AG09319 (cell line): ENCODE data around the gene RNF151.
A peak's percentile ranks its signal among the peaks of the same experiment; 100 is the strongest.

Experiments used
- DNase-seq: peaks from one replicate; pipeline ENCODE4 v3.0.0-alpha.2; 2010; ENCODE audit warnings: low read depth; ENCODE audit errors: extremely low read depth
- TF ChIP-seq, protein P1 (sequence below): IDR thresholded peaks from 2 replicates; pipeline ENCODE4 v1.5.1; 2011; ENCODE audit warnings: low read depth, mild to moderate bottlenecking, inconsistent platforms, low read length, moderate library complexity

Gene RNF151

DNA sequence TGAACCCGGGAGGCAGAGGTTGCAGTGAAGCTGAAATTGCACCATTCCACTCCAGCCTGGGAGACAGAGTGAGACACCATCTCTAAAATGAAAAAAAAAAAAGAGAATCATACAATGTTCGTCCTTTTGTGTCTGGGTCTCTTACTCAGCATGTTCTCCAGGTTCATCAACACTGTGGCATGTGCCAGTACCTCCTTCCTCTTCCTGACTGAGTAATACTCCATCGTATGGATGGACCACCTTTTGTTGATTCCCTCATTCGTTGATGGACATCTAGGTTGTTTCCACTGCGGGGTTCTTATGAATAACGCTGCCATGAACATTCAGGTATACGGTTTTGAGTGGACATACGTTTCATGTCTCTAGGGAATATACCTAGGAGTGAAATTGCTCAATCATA lies 44.3 kb upstream of the RNF151 start:
- TF ChIP-seq, protein P1, sequence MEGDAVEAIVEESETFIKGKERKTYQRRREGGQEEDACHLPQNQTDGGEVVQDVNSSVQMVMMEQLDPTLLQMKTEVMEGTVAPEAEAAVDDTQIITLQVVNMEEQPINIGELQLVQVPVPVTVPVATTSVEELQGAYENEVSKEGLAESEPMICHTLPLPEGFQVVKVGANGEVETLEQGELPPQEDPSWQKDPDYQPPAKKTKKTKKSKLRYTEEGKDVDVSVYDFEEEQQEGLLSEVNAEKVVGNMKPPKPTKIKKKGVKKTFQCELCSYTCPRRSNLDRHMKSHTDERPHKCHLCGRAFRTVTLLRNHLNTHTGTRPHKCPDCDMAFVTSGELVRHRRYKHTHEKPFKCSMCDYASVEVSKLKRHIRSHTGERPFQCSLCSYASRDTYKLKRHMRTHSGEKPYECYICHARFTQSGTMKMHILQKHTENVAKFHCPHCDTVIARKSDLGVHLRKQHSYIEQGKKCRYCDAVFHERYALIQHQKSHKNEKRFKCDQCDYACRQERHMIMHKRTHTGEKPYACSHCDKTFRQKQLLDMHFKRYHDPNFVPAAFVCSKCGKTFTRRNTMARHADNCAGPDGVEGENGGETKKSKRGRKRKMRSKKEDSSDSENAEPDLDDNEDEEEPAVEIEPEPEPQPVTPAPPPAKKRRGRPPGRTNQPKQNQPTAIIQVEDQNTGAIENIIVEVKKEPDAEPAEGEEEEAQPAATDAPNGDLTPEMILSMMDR, result no peak

DNA sequence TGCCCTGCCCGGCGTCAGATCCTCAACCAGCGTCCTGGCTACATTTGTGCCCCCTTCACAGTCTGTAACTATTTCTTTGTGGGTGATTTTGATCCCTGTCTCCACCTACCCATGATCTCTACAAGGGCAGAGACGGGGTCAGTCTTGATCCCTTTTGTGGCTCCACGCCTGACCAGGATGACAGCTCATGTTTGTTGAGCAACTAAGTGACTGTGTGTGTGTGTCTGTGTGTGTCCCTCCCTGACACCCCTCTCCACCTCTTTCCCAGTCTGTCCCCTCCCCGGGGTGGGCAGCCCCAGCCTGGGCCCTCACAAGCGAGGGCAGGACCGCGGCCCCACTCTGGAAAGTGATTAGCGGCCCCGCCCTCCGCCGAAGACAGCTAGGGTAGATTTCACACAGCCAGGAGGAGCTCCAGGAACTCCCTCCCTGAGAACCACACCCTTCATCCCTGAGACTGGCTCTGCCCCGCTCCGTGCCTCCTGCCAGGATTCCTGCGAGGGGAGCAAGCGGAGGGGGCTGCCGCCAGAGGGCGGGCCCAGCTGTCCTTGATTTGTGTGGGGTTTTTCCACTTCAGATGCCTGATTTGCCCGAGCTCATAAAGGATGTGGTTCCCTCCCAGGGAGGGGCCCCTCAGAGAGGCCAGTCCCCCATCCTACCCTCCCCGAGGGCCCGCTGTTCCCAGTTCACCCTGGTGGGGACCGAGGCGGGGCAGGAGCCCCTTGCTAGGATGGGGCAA lies 43.2 kb upstream of the RNF151 start:
- TF ChIP-seq, protein P1, result peak; percentile 18
- peak; percentile 43 for DNase-seq

More for the DNA sequence above, 44.3 kb upstream of the RNF151 start:
- no peak for DNase-seq

DNA sequence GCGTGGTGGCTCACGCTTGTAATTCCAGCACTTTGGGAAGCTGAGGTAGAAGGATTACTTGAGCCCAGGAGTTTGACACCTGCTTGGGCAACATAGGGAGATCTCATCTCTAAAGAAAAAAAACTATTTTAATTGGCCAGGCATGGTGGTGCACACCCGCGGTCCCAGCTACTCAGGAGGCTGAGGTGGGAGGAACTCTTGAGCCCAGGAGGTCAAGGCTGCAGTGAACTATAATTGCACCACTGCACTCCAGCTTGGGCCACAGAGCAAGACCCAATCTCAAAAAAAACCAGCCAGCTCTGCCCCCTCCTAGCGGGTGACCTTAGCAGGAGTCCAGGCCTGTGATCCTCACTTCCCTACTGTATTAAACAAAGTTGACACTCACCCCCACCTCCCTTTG lies 42.6 kb upstream of the RNF151 start:
- no peak for DNase-seq
- TF ChIP-seq, protein P1, result no peak

DNA sequence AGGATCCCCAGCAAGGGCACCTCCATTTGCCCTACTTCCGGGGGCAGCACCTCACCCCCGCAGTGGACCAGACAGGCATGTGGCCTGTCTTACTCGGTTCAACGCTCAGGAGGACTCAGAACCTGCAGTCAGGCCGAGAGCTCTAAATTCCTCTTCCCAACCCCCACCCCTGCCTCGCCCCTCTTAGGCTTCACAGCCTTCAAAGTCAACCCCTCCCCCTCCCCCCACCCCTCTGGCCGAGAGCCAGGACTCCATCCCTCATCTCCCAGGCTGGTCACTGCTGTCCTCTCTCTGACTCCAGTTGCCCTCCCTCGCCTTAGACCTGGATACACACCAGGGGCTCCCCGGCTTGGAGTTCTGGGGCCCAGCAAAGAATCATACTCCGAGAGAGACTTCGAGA lies 40.4 kb upstream of the RNF151 start:
- TF ChIP-seq, protein P1, result no peak

DNA sequence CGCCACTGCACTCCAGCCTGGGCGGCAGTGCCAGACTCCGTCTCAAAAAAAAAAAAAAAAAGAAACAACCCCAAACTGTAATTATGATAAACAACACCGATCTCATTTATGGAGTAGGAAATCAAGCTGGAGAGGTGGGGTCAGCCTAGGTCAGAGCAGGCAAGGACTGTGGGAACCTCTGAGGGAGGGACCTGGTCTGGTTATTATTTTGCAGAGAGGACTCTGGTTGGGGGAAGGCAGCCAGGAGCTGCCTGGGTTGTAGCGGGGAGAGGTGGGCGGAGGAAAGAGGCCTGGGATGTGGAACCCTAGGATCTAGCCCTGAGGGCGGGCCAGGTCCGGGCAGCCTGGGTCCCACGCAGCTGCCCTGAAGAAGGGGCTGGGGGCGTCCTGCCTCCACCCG lies 37.6 kb upstream of the RNF151 start:
- TF ChIP-seq, protein P1, result no peak
- DNase-seq, result peak; percentile 4

More for the DNA sequence above, 40.4 kb upstream of the RNF151 start:
- DNase-seq, result no peak

DNA sequence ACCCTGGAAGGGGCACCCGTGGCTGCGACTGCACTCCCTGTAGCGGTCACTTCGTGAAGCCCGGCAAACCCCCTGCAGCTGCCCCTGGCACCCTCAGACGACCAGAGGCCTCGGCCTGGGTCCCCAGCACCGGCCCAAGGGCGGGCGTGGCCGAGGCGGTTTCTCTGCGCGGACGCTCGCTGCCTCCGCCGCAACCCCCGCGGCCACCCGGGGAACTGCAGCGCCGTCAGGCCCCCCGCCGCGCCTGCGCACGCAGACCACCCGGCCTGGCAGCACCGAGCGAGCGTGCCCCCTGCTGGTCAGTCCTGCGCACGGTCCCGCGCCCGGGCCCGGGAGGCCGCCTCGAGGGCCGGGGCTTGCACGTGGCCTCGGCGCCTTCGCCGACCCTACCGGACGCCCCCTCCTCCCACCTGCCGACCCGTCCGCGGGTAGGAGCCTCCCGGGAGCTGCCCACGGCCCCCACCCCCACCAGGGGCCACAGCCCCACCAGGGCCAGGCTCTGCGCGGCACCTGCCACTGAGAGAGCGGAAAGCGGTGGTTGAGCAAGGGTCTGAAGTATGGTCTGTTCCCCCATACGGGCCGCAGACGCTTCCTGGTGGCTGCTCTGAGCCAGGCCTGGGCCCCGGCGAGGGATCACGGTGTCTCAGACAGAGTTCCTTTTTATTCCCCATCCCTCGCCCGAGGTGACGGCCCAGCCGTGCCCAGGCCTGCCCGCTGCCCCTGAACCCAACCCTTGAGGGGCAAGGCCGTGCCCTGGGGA lies 36.9 kb upstream of the RNF151 start:
- DNase-seq, result peak; percentile 57
- TF ChIP-seq, protein P1, result peak; percentile 41

DNA sequence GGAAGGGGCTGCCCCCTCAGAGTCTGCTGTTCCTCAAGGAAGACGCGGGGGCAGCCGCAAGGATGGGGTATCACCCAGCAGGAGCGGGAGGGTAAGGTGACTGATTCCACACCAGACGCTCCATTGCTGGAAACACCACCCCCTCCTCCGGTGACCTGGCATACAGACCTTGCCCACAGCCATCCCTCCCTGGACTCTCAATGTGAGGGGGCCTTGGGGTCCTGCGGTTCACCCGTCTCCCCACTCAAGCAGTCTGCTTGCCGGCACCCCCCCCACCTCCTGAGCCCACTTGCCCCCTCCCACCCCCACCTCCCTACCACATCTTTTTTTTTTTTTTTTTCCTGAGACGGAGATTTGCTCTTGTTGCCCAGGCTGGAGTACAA lies 36.3 kb upstream of the RNF151 start:
- no peak for DNase-seq
- TF ChIP-seq, protein P1, result no peak
